GM23248 (cell line): ENCODE results near the gene UGT1A10. TPM values are rescaled to one million over a fixed set of nuclear protein-coding genes. Genes with fewer than 3 reads are reported as not detected.

Source experiments
- DNase-seq: peaks from one replicate; pipeline ENCODE4 v3.0.0-alpha.2; 2015
- H2AFZ ChIP-seq: fragments of 200-600 bp; sonication (generic); 2 replicates; pipeline ENCODE4 v1.6.1; 2016; ENCODE audit warnings: antibody characterized with exemption
- H3F3A ChIP-seq: fragments of 200-600 bp; sonication (generic); 2 replicates; pipeline ENCODE4 v1.6.1; 2016; ENCODE audit warnings: mild to moderate bottlenecking, antibody characterized with exemption, mixed run types; ENCODE audit not compliant: insufficient read depth
- H3K27ac ChIP-seq: fragments of 200-600 bp; sonication (generic); 2 replicates; pipeline ENCODE4 v1.5.1; 2016; ENCODE audit warnings: mild to moderate bottlenecking
- H3K27me3 ChIP-seq: fragments of 200-600 bp; sonication (generic); replicated peaks from 2 replicates; pipeline ENCODE4 v1.6.1; 2016; ENCODE audit warnings: mild to moderate bottlenecking; ENCODE audit not compliant: insufficient read depth
- H3K36me3 ChIP-seq: fragments of 200-600 bp; sonication (generic); 2 replicates; pipeline ENCODE4 v1.6.1; 2016; ENCODE audit warnings: low read depth, mild to moderate bottlenecking
- H3K4me1 ChIP-seq: fragments of 200-600 bp; sonication (generic); 2 replicates; pipeline ENCODE4 v1.6.1; 2016; ENCODE audit warnings: mild to moderate bottlenecking; ENCODE audit not compliant: insufficient read depth
- H3K4me2 ChIP-seq: fragments of 200-600 bp; sonication (generic); one replicate; pipeline ENCODE4 v1.6.1; 2016; ENCODE audit warnings: mild to moderate bottlenecking; ENCODE audit not compliant: unreplicated experiment
- H3K4me3 ChIP-seq: fragments of 200-600 bp; sonication (generic); 2 replicates; pipeline ENCODE4 v1.5.1; 2016; ENCODE audit warnings: mild to moderate bottlenecking
- H3K79me2 ChIP-seq: fragments of 200-600 bp; sonication (generic); 2 replicates; pipeline ENCODE4 v1.6.1; 2016; ENCODE audit warnings: mild to moderate bottlenecking; ENCODE audit not compliant: insufficient read depth
- H3K9ac ChIP-seq: fragments of 200-600 bp; sonication (generic); 2 replicates; pipeline ENCODE4 v1.6.1; 2016; ENCODE audit warnings: mild to moderate bottlenecking
- H3K9me2 ChIP-seq: fragments of 200-600 bp; sonication (generic); 2 replicates; pipeline ENCODE4 v1.6.1; 2016; ENCODE audit warnings: mixed run types, mild to moderate bottlenecking, moderate library complexity; ENCODE audit not compliant: insufficient read depth
- H3K9me3 ChIP-seq: fragments of 200-600 bp; sonication (generic); one replicate; pipeline ENCODE4 v1.6.1; 2017; ENCODE audit warnings: low read depth
- H4K20me1 ChIP-seq: fragments of 200-600 bp; sonication (generic); 2 replicates; pipeline ENCODE4 v1.6.0; 2016; ENCODE audit not compliant: insufficient read depth
- EZH2 ChIP-seq: fragments of 200-600 bp; sonication (generic); IDR thresholded peaks from 2 replicates; pipeline ENCODE4 v1.6.1; 2018; ENCODE audit warnings: antibody characterized with exemption, mild to moderate bottlenecking; ENCODE audit not compliant: insufficient read depth, poor library complexity, severe bottlenecking
- EZH2phosphoT487 ChIP-seq: fragments of 200-600 bp; sonication (generic); IDR thresholded peaks from 2 replicates; pipeline ENCODE4 v1.6.1; 2018; ENCODE audit warnings: antibody characterized with exemption, moderate library complexity, mild to moderate bottlenecking, low read depth; ENCODE audit not compliant: insufficient read depth
- WGBS, 2 experiments: methylation state at CpG; one replicate each; pipeline ENCODE4 v1.1.6; 2015 to 2017; ENCODE audit warnings: low lambda C conversion rate in 2 of 2, low coverage in 1 of 2; ENCODE audit errors: missing lambda C conversion rate in 2 of 2; 5-methylcytosine and 5-hydroxymethylcytosine counted together
- in situ Hi-C: fragments of 300-500 bp; cut with MboI; formaldehyde crosslinking; loops from 2 replicates; pipeline ENCODE4 v1.15.0; 2020
- polyA plus RNA-seq: library from polyadenylated mRNA; unstranded; fragments of >200 nt; fragmentation: Nextera tagmentation; extraction: Ambion mirVana; gene quantifications from 2 replicates; pipeline ENCODE4 v1.2.1, GENCODE V29; 2016
- total RNA-seq: library from RNA; depleted of rRNA; stranded (reverse); fragments of >200 nt; shearing (Covaris generic); gene quantifications from 2 replicates; pipeline ENCODE4 v1.2.3, GENCODE V29; 2014

The UGT1A10 gene
- total and polyA plus RNA-seq, 2 experiments from 2014 or later = not detected

- TF ChIP-seq EZH2 (no peak), EZH2phosphoT487 (no peak)
- Histone ChIP-seq H3K9ac (no peak overlapping the region), H3K4me1 (no peaks in the 10 kb centered on the region), H3K4me2 (no peak overlapping the region), H3K4me3 (no peak overlapping the region), H3F3A (no peaks in the 10 kb centered on the region), H3K36me3 (no peaks in the 10 kb centered on the region), H2AFZ (no peak overlapping the region), H4K20me1 (no peaks in the 10 kb centered on the region), H3K79me2 (no peaks in the 10 kb centered on the region), H3K27me3 (peaks cover 11% of the 10 kb centered on the region; the same call in 1 of the 2 replicates), H3K27ac (no peak overlapping the region), H3K9me2 (no peaks in the 10 kb centered on the region), H3K9me3 (no peaks in the 10 kb centered on the region)
- no peak for DNase-seq
- in situ Hi-C loops = no loop called here
- 41 to 44% methylated on average over 3 of the region's 3 CpGs for WGBS, 2 experiments
Measured at GRCh38 chr2:233702238-233702637, 66.0 kb downstream of the UGT1A10 start.

- H3F3A ChIP-seq = no peaks in the 10 kb centered on the region
- H3K36me3 ChIP-seq = no peaks in the 10 kb centered on the region
- DNase-seq = no peak
- TF ChIP-seq EZH2phosphoT487 (no peak), EZH2 (no peak)
- in situ Hi-C loops = no loop called here
- H3K9me3 ChIP-seq = no peaks in the 10 kb centered on the region
- no peak overlapping the region for H3K27ac ChIP-seq
- no peaks in the 10 kb centered on the region for H3K79me2 ChIP-seq
- no peak overlapping the region for H3K9ac ChIP-seq
- H3K9me2 ChIP-seq = no peaks in the 10 kb centered on the region
- H4K20me1 ChIP-seq = no peaks in the 10 kb centered on the region
- H3K27me3 ChIP-seq = peaks cover 20% of the 10 kb centered on the region
- no peak overlapping the region for H3K4me2 ChIP-seq
- H3K4me3 ChIP-seq = no peak overlapping the region
- peaks cover 8% of the 10 kb centered on the region; the same call in 1 of the 2 replicates for H3K4me1 ChIP-seq
- H2AFZ ChIP-seq = no peak overlapping the region
- WGBS, 2 experiments = 44 to 54% methylated on average over 4 of the region's 4 CpGs
Measured at GRCh38 chr2:233705911-233706506, 69.8 kb downstream of the UGT1A10 start.

DNA sequence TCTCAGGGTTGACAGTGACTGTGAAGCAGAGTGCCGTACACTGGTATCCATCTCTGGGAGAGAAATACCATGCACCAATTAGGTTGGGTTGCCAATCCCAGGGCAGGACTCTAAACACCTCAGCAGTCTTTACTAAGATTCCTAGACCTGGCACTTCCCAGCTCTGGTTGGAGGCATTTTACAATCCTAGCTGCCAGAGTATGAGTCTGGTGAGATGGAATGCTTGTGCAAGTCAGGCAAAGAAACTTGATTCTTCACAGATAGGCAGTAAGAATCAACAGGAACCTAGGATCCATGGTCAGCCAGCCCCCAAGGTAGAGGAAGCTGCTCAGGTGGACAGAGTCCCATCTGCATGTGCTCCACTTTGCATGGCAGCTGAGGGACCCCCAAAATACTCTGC lies 70.5 kb downstream of the UGT1A10 start:
- no peak overlapping the region for H3K27ac ChIP-seq
- no peak overlapping the region for H3K4me3 ChIP-seq
- no peak overlapping the region for H2AFZ ChIP-seq
- H4K20me1 ChIP-seq = no peaks in the 10 kb centered on the region
- TF ChIP-seq EZH2 = no peak
- no peak for TF ChIP-seq EZH2phosphoT487
- peaks cover 8% of the 10 kb centered on the region; the same call in 1 of the 2 replicates for H3K4me1 ChIP-seq
- no peak overlapping the region for H3K4me2 ChIP-seq
- 16 to 26% methylated on average over 1 of the region's 1 CpG for WGBS, 2 experiments
- H3K27me3 ChIP-seq = peaks cover 21% of the 10 kb centered on the region
- H3F3A ChIP-seq = no peaks in the 10 kb centered on the region
- H3K9me3 ChIP-seq = no peaks in the 10 kb centered on the region
- in situ Hi-C loops = no loop called here
- no peaks in the 10 kb centered on the region for H3K79me2 ChIP-seq
- DNase-seq = peak; percentile 65
- H3K36me3 ChIP-seq = no peaks in the 10 kb centered on the region
- no peak overlapping the region for H3K9ac ChIP-seq
- no peaks in the 10 kb centered on the region for H3K9me2 ChIP-seq

DNA sequence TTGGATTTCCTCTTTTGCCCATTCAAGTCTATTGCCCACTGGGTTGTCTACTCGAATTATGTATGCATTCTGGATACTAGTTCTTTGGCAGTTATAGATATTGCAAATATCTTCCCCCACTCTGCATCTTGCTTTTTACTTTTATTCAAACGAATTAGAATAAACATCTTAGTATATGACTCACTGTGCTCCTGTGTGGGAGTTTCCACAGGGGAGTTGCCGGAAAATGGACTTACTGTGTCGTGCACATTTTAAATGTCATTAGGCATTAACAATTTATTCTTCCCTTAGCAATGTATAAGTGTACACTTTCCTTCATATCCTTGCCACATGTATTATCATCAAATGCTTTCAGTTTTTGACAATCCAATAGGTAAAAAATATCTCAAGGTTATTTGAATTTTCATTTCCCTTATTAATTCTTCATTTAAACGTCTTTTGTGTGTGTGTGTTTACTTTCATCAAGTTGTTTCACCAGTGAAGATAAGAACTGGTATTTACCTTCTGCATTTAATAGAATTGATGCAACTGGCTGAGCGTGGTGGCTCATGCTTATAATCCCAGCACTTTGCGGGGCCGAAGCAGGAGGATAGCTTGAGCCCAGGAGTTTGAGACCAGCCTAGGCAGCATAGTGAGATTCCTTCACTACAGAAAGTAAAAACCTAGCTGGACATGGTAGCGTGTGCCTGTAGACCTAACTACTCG lies 71.8 kb downstream of the UGT1A10 start:
- TF ChIP-seq EZH2phosphoT487 = no peak
- TF ChIP-seq EZH2 = no peak
- H3K79me2 ChIP-seq = no peaks in the 10 kb centered on the region
- H3K9me2 ChIP-seq = no peaks in the 10 kb centered on the region
- H3K36me3 ChIP-seq = no peaks in the 10 kb centered on the region
- H3F3A ChIP-seq = no peaks in the 10 kb centered on the region
- H2AFZ ChIP-seq = no peak overlapping the region; the same call in 1 of the 2 replicates
- DNase-seq = peak; percentile 50
- in situ Hi-C loops = no loop called here
- no peak overlapping the region for H3K4me3 ChIP-seq
- no peak overlapping the region for H3K27ac ChIP-seq
- no peaks in the 10 kb centered on the region for H3K9me3 ChIP-seq
- H3K9ac ChIP-seq = no peak overlapping the region
- H3K4me2 ChIP-seq = no peak overlapping the region
- peaks cover 8% of the 10 kb centered on the region; the same call in 1 of the 2 replicates for H3K4me1 ChIP-seq
- 45 to 52% methylated on average over 10 of the region's 10 CpGs for WGBS, 2 experiments
- H4K20me1 ChIP-seq = no peaks in the 10 kb centered on the region
- peaks cover 35% of the 10 kb centered on the region for H3K27me3 ChIP-seq
